CD4-positive, alpha-beta T cell (primary cell): ENCODE data around the gene TMEM30B. TPM values are rescaled to one million over a fixed set of nuclear protein-coding genes. Genes with fewer than 3 reads are reported as not detected.

Source experiments
- ATAC-seq: fragments of 200-7000 bp; cut with Tn5 transposase; one replicate; pipeline ENCODE4 v1.10.0; 2022; ENCODE audit warnings: mild to moderate bottlenecking; ENCODE audit not compliant: poor library complexity
- CTCF ChIA-PET: fragments of 350-600 bp; sonication (Branson Sonifier 250); formaldehyde crosslinking; loops from one replicate; lab custom pipeline; 2021; ENCODE audit warnings: antibody characterized with exemption, inconsistent platforms; lab: Charles Lee
- POLR2A ChIA-PET: fragments of 350-600 bp; sonication (Branson Sonifier 250); formaldehyde crosslinking; loops from one replicate; lab custom pipeline; 2021; ENCODE audit warnings: antibody characterized with exemption, inconsistent platforms; lab: Charles Lee
- DNase-seq, 14 experiments: peaks; one replicate each; pipeline ENCODE4 v3.0.0-alpha.2; 2013 to 2020; ENCODE audit warnings: mixed read lengths in 2 of 14
- H3K27ac ChIP-seq, 2 donors: one replicate each; pipeline versions ENCODE4 v1.5.1 to v1.7.0; 2013; ENCODE audit warnings: low read length in 2 of 2, low read depth in 1 of 2, mild to moderate bottlenecking in 1 of 2
- H3K27me3 ChIP-seq, 2 experiments: 1 replicate in 1 of 2; 2 replicates in 1 of 2; pipeline versions ENCODE4 v1.6.1 to v1.7.0; 2013; ENCODE audit warnings: low read length in 2 of 2, control low read depth in 1 of 2, mild to moderate bottlenecking in 1 of 2, moderate library complexity in 1 of 2; ENCODE audit not compliant: insufficient read depth in 2 of 2, control insufficient read depth in 1 of 2
- H3K36me3 ChIP-seq: one replicate; pipeline ENCODE4 v1.6.1; 2013; ENCODE audit warnings: low read length, control low read depth; ENCODE audit not compliant: insufficient read depth
- H3K4me1 ChIP-seq: one replicate; pipeline ENCODE4 v1.6.1; 2013; ENCODE audit warnings: low read length, control low read depth; ENCODE audit not compliant: insufficient read depth
- H3K4me3 ChIP-seq: one replicate; pipeline ENCODE4 v1.5.1; 2013; ENCODE audit warnings: mild to moderate bottlenecking, low read length, moderate library complexity
- H3K9me3 ChIP-seq, 2 experiments: 1 replicate in 1 of 2; 2 replicates in 1 of 2; pipeline versions ENCODE4 v1.6.1 to v1.7.0; 2013; ENCODE audit warnings: low read length in 2 of 2, mild to moderate bottlenecking in 2 of 2, control low read depth in 1 of 2, moderate library complexity in 1 of 2; ENCODE audit not compliant: control insufficient read depth in 1 of 2, insufficient read depth in 1 of 2
- H3K27ac Mint-ChIP-seq: one replicate; pipeline ENCODE4 v1.8.0; 2020; ENCODE audit warnings: mixed read lengths
- H3K27me3 Mint-ChIP-seq: one replicate; pipeline ENCODE4 v1.8.0; 2021; ENCODE audit warnings: mixed read lengths
- H3K36me3 Mint-ChIP-seq: one replicate; pipeline ENCODE4 v1.8.0; 2021; ENCODE audit warnings: low read depth, mixed read lengths
- H3K4me1 Mint-ChIP-seq: one replicate; pipeline ENCODE4 v1.8.0; 2021; ENCODE audit warnings: low read depth, mixed read lengths
- H3K4me3 Mint-ChIP-seq: one replicate; pipeline ENCODE4 v1.8.0; 2020; ENCODE audit warnings: mild to moderate bottlenecking, mixed read lengths
- H3K9me3 Mint-ChIP-seq: one replicate; pipeline ENCODE4 v1.8.0; 2020; ENCODE audit warnings: mixed read lengths
- intact Hi-C, 2 experiments: fragments of 100-400 bp; cut with DNase I in 1 of 2; cut with micrococcal nuclease in 1 of 2; formaldehyde crosslinking; loops; one replicate each; pipeline versions ENCODE4 v1.15.1 to v1.9.0; 2023 to 2025; cut with DNase I, micrococcal nuclease
- total RNA-seq, 174 experiments: library from RNA in 2 of 174; stranded (reverse) in 2 of 174; gene quantifications; one replicate each; pipeline ENCODE4 v1.2.3 and lab custom pipeline; 2021 to 2026
- TF ChIP-seq, protein P1 (sequence below): fragments of 200-600 bp; IDR thresholded peaks from one replicate; pipeline ENCODE4 v1.8.0; 2022; ENCODE audit warnings: antibody characterized with exemption, mild to moderate bottlenecking

Gene TMEM30B
- total RNA-seq, 2 experiments from 2014 or later, result 8.9 to 9.1 TPM

- POLR2A ChIA-PET, result no interaction called here
These were observed 27.9 kb downstream of the TMEM30B start for GRCh38 chr14:61253064-61253738.

DNA sequence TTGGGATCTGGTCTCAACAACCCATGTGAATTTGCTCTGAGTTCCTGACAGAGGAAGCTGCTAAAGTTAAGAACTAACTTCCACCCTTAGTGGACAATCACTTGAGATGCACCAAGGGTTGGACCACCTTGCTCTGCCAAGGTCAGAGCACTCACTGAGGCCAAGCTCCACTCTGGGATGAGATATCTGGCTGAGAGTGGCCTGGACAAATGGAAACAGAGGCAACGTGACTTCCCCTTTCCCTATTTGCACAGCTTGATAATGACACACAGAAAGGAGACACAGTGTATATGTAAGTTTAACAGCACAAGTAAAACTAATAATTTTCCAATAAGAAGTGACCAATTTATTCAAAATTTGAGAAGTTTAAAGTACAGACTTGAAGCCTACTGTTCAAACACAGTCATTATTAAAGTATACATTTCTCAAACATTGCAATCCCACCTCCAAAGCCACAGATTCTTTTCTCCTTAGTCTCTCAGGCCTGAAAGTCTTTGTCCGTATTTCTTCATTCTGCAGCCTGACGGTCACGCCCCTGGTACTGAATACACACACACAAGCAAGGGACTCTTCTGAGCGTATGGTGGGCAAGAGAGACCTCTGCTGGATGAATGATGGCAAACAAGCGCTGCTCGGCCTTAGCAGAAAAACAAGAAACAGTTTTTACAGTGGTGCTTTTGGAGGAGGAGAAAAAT lies 28.6 kb downstream of the TMEM30B start:
- ChIA-PET POLR2A (no interaction called here), CTCF (interaction anchor here (0.8 to 1.2 kb wide), 2 partner anchors 629 to 903 kb away, joined by 3 to 4 read pairs; no protein-coding TSS in a partner anchor)
- Mint-ChIP-seq H3K9me3 (no peaks in the 10 kb centered on the region), H3K27ac (no peak overlapping the region), H3K4me1 (no peaks in the 10 kb centered on the region), H3K36me3 (no peaks in the 10 kb centered on the region), H3K27me3 (peaks cover 45% of the 10 kb centered on the region), H3K4me3 (no peak overlapping the region)
- ATAC-seq (peak; percentile 92), DNase-seq (peak; percentile 28 to 80 (median 46))
- intact Hi-C loops, result loop anchor here (1.0 to 10.0 kb wide), 7 partner anchors 225 to 1188 kb away; no protein-coding TSS in a partner anchor
- Histone ChIP-seq H3K36me3 (no peaks in the 10 kb centered on the region), H3K27me3 (peaks cover 0 to 13% of the 10 kb centered on the region in 2 experiments), H3K9me3 (no peaks in the 10 kb centered on the region), H3K4me3 (no peak overlapping the region), H3K27ac (no peak overlapping the region), H3K4me1 (peaks cover 2% of the 10 kb centered on the region)
- TF ChIP-seq, protein P1, sequence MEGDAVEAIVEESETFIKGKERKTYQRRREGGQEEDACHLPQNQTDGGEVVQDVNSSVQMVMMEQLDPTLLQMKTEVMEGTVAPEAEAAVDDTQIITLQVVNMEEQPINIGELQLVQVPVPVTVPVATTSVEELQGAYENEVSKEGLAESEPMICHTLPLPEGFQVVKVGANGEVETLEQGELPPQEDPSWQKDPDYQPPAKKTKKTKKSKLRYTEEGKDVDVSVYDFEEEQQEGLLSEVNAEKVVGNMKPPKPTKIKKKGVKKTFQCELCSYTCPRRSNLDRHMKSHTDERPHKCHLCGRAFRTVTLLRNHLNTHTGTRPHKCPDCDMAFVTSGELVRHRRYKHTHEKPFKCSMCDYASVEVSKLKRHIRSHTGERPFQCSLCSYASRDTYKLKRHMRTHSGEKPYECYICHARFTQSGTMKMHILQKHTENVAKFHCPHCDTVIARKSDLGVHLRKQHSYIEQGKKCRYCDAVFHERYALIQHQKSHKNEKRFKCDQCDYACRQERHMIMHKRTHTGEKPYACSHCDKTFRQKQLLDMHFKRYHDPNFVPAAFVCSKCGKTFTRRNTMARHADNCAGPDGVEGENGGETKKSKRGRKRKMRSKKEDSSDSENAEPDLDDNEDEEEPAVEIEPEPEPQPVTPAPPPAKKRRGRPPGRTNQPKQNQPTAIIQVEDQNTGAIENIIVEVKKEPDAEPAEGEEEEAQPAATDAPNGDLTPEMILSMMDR, result peak; percentile 72

More at GRCh38 chr14:61253064-61253738, 27.9 kb downstream of the TMEM30B start:
- ATAC-seq (no peak), DNase-seq (no peak)
- H3K27me3 Mint-ChIP-seq, result peaks cover 49% of the 10 kb centered on the region
- CTCF ChIA-PET, result interaction anchor here (0.6 to 1.5 kb wide), 3 partner anchors 8 to 903 kb away, joined by 4 to 5 read pairs (median 4); no protein-coding TSS in a partner anchor
- intact Hi-C loops, result loop anchor here (1.0 to 10.0 kb wide), 5 partner anchors 226 to 1188 kb away; no protein-coding TSS in a partner anchor
- Histone ChIP-seq H3K27ac (no peak overlapping the region), H3K9me3 (no peaks in the 10 kb centered on the region), H3K4me1 (peaks cover 2% of the 10 kb centered on the region), H3K36me3 (no peaks in the 10 kb centered on the region), H3K4me3 (no peak overlapping the region), H3K27me3 (peaks cover 0 to 13% of the 10 kb centered on the region in 2 experiments)
- no peaks in the 10 kb centered on the region for H3K9me3 Mint-ChIP-seq
- H3K36me3 Mint-ChIP-seq, result no peaks in the 10 kb centered on the region
- no peak overlapping the region for H3K27ac Mint-ChIP-seq
- H3K4me3 Mint-ChIP-seq, result no peak overlapping the region
- H3K4me1 Mint-ChIP-seq, result no peaks in the 10 kb centered on the region
- TF ChIP-seq, protein P1, result peak; percentile 45

GRCh38 chr14:61250063-61250462 lies 31.1 kb downstream of the TMEM30B start:
- POLR2A ChIA-PET, result no interaction called here
- Mint-ChIP-seq H3K27ac (no peak overlapping the region), H3K27me3 (peaks cover 39% of the 10 kb centered on the region), H3K4me1 (no peaks in the 10 kb centered on the region), H3K36me3 (no peaks in the 10 kb centered on the region), H3K9me3 (no peaks in the 10 kb centered on the region), H3K4me3 (no peak overlapping the region)
- H3K36me3 ChIP-seq, result no peaks in the 10 kb centered on the region
- no peaks in the 10 kb centered on the region for H3K9me3 ChIP-seq
- DNase-seq (no peak), ATAC-seq (no peak)
- no peak overlapping the region for H3K27ac ChIP-seq
- H3K4me3 ChIP-seq, result no peak overlapping the region
- TF ChIP-seq, protein P1, result no peak
- intact Hi-C loops, result loop anchor here (5.0 to 10.0 kb wide), 4 partner anchors 223 to 1185 kb away; no protein-coding TSS in a partner anchor
- peaks cover 0 to 5% of the 10 kb centered on the region in 2 experiments for H3K27me3 ChIP-seq
- CTCF ChIA-PET, result interaction anchor here (1.0 kb wide), 1 partner anchor 625 kb away, joined by 3 read pairs; no protein-coding TSS in a partner anchor
- H3K4me1 ChIP-seq, result peaks cover 2% of the 10 kb centered on the region
